Measurements from ENCODE around the gene FUCA1. TPM values are rescaled to one million over a fixed set of nuclear protein-coding genes. Genes with fewer than 3 reads are reported as not detected.

FUCA1 gene
- total RNA-seq, 2 donors from 2014 or later = 17.0 to 21.0 TPM

- DNase-seq (ENCODE audit: low spot score) = no peak
- Histone ChIP-seq H3K27ac (no peak overlapping the region), H3K36me3 (peaks cover 55% of the 10 kb centered on the region), H3K27me3 (no peaks in the 10 kb centered on the region), H3K4me3 (no peak overlapping the region), H3K9me3 (no peaks in the 10 kb centered on the region), H3K4me1 (no peaks in the 10 kb centered on the region)
- TF ChIP-seq CTCF (IDR thresholded peaks at IDR 0.05) = no peak
These were observed 50.5 kb downstream of the FUCA1 start for GRCh38 chr1:23817633-23818032.

- H3K36me3 ChIP-seq = peaks cover 61% of the 10 kb centered on the region
- no peak for DNase-seq (ENCODE audit: low spot score)
- no peak for TF ChIP-seq CTCF (IDR thresholded peaks at IDR 0.05)
- H3K4me3 ChIP-seq = no peak overlapping the region
- H3K9me3 ChIP-seq = no peaks in the 10 kb centered on the region
- H3K4me1 ChIP-seq = no peaks in the 10 kb centered on the region
- H3K27ac ChIP-seq = no peak overlapping the region
- H3K27me3 ChIP-seq = no peaks in the 10 kb centered on the region
These were observed 51.2 kb downstream of the FUCA1 start for GRCh38 chr1:23816906-23817305.

GRCh38 chr1:23816361-23816760 is 51.7 kb downstream of the FUCA1 start:
- no peak overlapping the region for H3K27ac ChIP-seq
- H3K36me3 ChIP-seq = peaks cover 61% of the 10 kb centered on the region
- TF ChIP-seq CTCF (IDR thresholded peaks at IDR 0.05) = no peak
- no peaks in the 10 kb centered on the region for H3K4me1 ChIP-seq
- no peak for DNase-seq (ENCODE audit: low spot score)
- H3K4me3 ChIP-seq = no peak overlapping the region
- H3K27me3 ChIP-seq = no peaks in the 10 kb centered on the region
- no peaks in the 10 kb centered on the region for H3K9me3 ChIP-seq

GRCh38 chr1:23814016-23814415 is 54.1 kb downstream of the FUCA1 start:
- H3K36me3 ChIP-seq = peaks cover 55% of the 10 kb centered on the region
- H3K4me3 ChIP-seq = no peak overlapping the region
- no peaks in the 10 kb centered on the region for H3K27me3 ChIP-seq

GRCh38 chr1:23810818-23811540 is 57.1 kb downstream of the FUCA1 start:
- Histone ChIP-seq H3K36me3 (peaks cover 40% of the 10 kb centered on the region), H3K9me3 (no peaks in the 10 kb centered on the region), H3K4me3 (no peak overlapping the region), H3K27me3 (no peaks in the 10 kb centered on the region), H3K4me1 (no peaks in the 10 kb centered on the region), H3K27ac (no peak overlapping the region)
- peak; percentile 16 to 57 for TF ChIP-seq CTCF (IDR thresholded peaks at IDR 0.05)
- no peak for DNase-seq (ENCODE audit: low spot score)

More at GRCh38 chr1:23814016-23814415, 54.1 kb downstream of the FUCA1 start:
- TF ChIP-seq CTCF (IDR thresholded peaks at IDR 0.05) = no peak
- Histone ChIP-seq H3K27ac (no peak overlapping the region), H3K4me1 (no peaks in the 10 kb centered on the region), H3K9me3 (no peaks in the 10 kb centered on the region)
- DNase-seq (ENCODE audit: low spot score) = no peak

- peak; percentile 56 to 80 for TF ChIP-seq CTCF (IDR thresholded peaks at IDR 0.05)
- Histone ChIP-seq H3K27ac (peak overlapping the region in 1 of 2 donors; percentile 15), H3K4me1 (no peaks in the 10 kb centered on the region), H3K27me3 (no peaks in the 10 kb centered on the region), H3K4me3 (no peak overlapping the region), H3K36me3 (peaks cover 38% of the 10 kb centered on the region), H3K9me3 (no peaks in the 10 kb centered on the region)
- DNase-seq (ENCODE audit: low spot score) = peak; percentile 76
These were observed 58.3 kb downstream of the FUCA1 start for GRCh38 chr1:23809751-23810171.
